HepG2 (cell line): Measurements from ENCODE around the gene RABGGTA. TPM values are rescaled to one million over a fixed set of nuclear protein-coding genes. Genes with fewer than 3 reads are reported as not detected.

Experiments used
- MATR3 ChIP-seq: sonication (generic); formaldehyde crosslinking; IDR thresholded peaks from 2 replicates; pipeline ENCODE4 v1.4.0; 2020; ENCODE audit warnings: missing genetic modification reagents
- RBAK ChIP-seq: sonication (generic); formaldehyde crosslinking; IDR thresholded peaks from 2 replicates; pipeline ENCODE4 v1.5.1; 2020; ENCODE audit warnings: mild to moderate bottlenecking, missing genetic modification reagents
- RFX3 ChIP-seq: IDR thresholded peaks from 2 replicates; pipeline ENCODE4 v1.6.1; 2016; ENCODE audit warnings: missing biosample characterization, missing genetic modification reagents
- SALL2 ChIP-seq: sonication (generic); formaldehyde crosslinking; IDR thresholded peaks from 2 replicates; pipeline ENCODE4 v1.8.1; 2023; ENCODE audit warnings: mild to moderate bottlenecking, missing genetic modification reagents, inconsistent platforms
- SP140L ChIP-seq: sonication (generic); formaldehyde crosslinking; IDR thresholded peaks from 2 replicates; pipeline ENCODE4 v1.4.0; 2020; ENCODE audit warnings: missing genetic modification reagents, borderline replicate concordance
- ZFP36 ChIP-seq: fragments of 150-350 bp; IDR thresholded peaks from 2 replicates; pipeline ENCODE4 v1.6.1; 2018; ENCODE audit warnings: borderline replicate concordance, low read length, low read depth; ENCODE audit not compliant: partially characterized antibody
- ZFX ChIP-seq: sonication (generic); formaldehyde crosslinking; IDR thresholded peaks from 2 replicates; pipeline ENCODE4 v1.4.0; 2020; ENCODE audit warnings: mild to moderate bottlenecking, low read depth, missing genetic modification reagents, moderate library complexity
- ZNF142 ChIP-seq: sonication (generic); formaldehyde crosslinking; IDR thresholded peaks from 2 replicates; pipeline ENCODE4 v1.4.0; 2020; ENCODE audit warnings: missing genetic modification reagents
- ZNF547 ChIP-seq: sonication (generic); formaldehyde crosslinking; IDR thresholded peaks from 2 replicates; pipeline ENCODE4 v1.5.1; 2020; ENCODE audit warnings: mild to moderate bottlenecking, missing genetic modification reagents
- ZNF639 ChIP-seq: conservative IDR thresholded peaks from 2 replicates; pipeline ENCODE4 v1.6.1; 2018; ENCODE audit warnings: missing genetic modification reagents
- polyA plus RNA-seq, 8 experiments: library from polyadenylated mRNA; depleted of rRNA in 3 of 8; stranded (reverse) in 7 of 8; unstranded in 1 of 8; fragments of >200 nt; fragmentation: Illumina TruSeq in 4 of 8; extraction: Trizol in 4 of 8; gene quantifications; 2 replicates each; pipeline versions ENCODE4 v1.2.1 to v1.2.3, GENCODE V29; 2011 to 2016; ENCODE audit warnings: low read depth in 4 of 8, missing spikeins in 1 of 8, mixed read lengths in 1 of 8; ENCODE audit not compliant: insufficient read depth in 1 of 8
- total RNA-seq, 5 experiments: library from RNA; depleted of rRNA; stranded (reverse); fragments of >200 nt; fragmentation: Illumina TruSeq; extraction: Trizol; gene quantifications; 2 replicates each; pipeline ENCODE4 v1.2.3, GENCODE V29; 2016; ENCODE audit warnings: low read depth in 1 of 5
- TF ChIP-seq, protein P1 (sequence below): IDR thresholded peaks from 2 replicates; pipeline ENCODE4 v1.6.1; 2016; ENCODE audit warnings: low read depth, missing genetic modification reagents, missing compliant biosample characterization
- TF ChIP-seq, protein P2 (sequence below): sonication (generic); formaldehyde crosslinking; IDR thresholded peaks from 2 replicates; pipeline ENCODE4 v1.8.0; 2022; ENCODE audit warnings: mild to moderate bottlenecking, missing genetic modification reagents; ENCODE audit not compliant: insufficient replicate concordance

The RABGGTA gene
- total and polyA plus RNA-seq, 2 of the 13 experiments (the other 11 are each of a cell fraction or from before 2014, with no cell fraction given): 57.9 to 90.8 TPM

GRCh38 chr14:24271134-24271833 is at the start of gene RABGGTA (continued):
- TF ChIP-seq ZNF142 (CRISPR knock-in tag) (peak; percentile 96), ZNF639 (CRISPR knock-in tag) (peak; percentile 96), RBAK (CRISPR knock-in tag) (peak; percentile 77), SALL2 (CRISPR knock-in tag) (peak; percentile 100), RFX3 (no peak; the same call in 1 of the 2 replicates), ZNF547 (CRISPR knock-in tag) (peak; percentile 100), MATR3 (CRISPR knock-in tag) (no peak), SP140L (peak; percentile 94), ZFX (CRISPR knock-in tag) (peak; percentile 87), ZFP36 (no peak)
- TF ChIP-seq, protein P1, sequence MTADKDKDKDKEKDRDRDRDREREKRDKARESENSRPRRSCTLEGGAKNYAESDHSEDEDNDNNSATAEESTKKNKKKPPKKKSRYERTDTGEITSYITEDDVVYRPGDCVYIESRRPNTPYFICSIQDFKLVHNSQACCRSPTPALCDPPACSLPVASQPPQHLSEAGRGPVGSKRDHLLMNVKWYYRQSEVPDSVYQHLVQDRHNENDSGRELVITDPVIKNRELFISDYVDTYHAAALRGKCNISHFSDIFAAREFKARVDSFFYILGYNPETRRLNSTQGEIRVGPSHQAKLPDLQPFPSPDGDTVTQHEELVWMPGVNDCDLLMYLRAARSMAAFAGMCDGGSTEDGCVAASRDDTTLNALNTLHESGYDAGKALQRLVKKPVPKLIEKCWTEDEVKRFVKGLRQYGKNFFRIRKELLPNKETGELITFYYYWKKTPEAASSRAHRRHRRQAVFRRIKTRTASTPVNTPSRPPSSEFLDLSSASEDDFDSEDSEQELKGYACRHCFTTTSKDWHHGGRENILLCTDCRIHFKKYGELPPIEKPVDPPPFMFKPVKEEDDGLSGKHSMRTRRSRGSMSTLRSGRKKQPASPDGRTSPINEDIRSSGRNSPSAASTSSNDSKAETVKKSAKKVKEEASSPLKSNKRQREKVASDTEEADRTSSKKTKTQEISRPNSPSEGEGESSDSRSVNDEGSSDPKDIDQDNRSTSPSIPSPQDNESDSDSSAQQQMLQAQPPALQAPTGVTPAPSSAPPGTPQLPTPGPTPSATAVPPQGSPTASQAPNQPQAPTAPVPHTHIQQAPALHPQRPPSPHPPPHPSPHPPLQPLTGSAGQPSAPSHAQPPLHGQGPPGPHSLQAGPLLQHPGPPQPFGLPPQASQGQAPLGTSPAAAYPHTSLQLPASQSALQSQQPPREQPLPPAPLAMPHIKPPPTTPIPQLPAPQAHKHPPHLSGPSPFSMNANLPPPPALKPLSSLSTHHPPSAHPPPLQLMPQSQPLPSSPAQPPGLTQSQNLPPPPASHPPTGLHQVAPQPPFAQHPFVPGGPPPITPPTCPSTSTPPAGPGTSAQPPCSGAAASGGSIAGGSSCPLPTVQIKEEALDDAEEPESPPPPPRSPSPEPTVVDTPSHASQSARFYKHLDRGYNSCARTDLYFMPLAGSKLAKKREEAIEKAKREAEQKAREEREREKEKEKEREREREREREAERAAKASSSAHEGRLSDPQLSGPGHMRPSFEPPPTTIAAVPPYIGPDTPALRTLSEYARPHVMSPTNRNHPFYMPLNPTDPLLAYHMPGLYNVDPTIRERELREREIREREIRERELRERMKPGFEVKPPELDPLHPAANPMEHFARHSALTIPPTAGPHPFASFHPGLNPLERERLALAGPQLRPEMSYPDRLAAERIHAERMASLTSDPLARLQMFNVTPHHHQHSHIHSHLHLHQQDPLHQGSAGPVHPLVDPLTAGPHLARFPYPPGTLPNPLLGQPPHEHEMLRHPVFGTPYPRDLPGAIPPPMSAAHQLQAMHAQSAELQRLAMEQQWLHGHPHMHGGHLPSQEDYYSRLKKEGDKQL: 0 out of 2 replicates have a peak, but pooled peaks have one; percentile 80
- TF ChIP-seq, protein P2, sequence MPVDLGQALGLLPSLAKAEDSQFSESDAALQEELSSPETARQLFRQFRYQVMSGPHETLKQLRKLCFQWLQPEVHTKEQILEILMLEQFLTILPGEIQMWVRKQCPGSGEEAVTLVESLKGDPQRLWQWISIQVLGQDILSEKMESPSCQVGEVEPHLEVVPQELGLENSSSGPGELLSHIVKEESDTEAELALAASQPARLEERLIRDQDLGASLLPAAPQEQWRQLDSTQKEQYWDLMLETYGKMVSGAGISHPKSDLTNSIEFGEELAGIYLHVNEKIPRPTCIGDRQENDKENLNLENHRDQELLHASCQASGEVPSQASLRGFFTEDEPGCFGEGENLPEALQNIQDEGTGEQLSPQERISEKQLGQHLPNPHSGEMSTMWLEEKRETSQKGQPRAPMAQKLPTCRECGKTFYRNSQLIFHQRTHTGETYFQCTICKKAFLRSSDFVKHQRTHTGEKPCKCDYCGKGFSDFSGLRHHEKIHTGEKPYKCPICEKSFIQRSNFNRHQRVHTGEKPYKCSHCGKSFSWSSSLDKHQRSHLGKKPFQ: peak; percentile 97
